RWPE2 (cell line): Measurements from ENCODE around the gene RGL3.
"Not testable (repeated sequence)": the region's sequence is repeated elsewhere in the genome, so short reads cannot be mapped to it uniquely, and the experiment has no call there.

Experiments used
- ATAC-seq: fragments of 200-7000 bp; cut with Tn5 transposase; 3 replicates; pipeline ENCODE4 v1.9.1; 2021; ENCODE audit warnings: low read depth
- DNase-seq: peaks from one replicate; pipeline ENCODE4 v3.0.0-alpha.2; 2020; ENCODE audit warnings: low spot score
- H3K27ac ChIP-seq: fragments of 450-650 bp; 2 replicates; pipeline ENCODE4 v1.5.1; 2017; ENCODE audit warnings: mild to moderate bottlenecking; ENCODE audit not compliant: poor library complexity, severe bottlenecking
- H3K27me3 ChIP-seq: fragments of 250-450 bp; sonication (Bioruptor Pico); 2 replicates; pipeline ENCODE4 v1.5.1; 2021; ENCODE audit warnings: mild to moderate bottlenecking, moderate library complexity; ENCODE audit not compliant: insufficient read depth, poor library complexity, severe bottlenecking
- H3K36me3 ChIP-seq: fragments of 250-450 bp; sonication (Bioruptor Pico); 2 replicates; pipeline ENCODE4 v1.5.1; 2020; ENCODE audit warnings: low read depth, mild to moderate bottlenecking, moderate library complexity
- H3K4me1 ChIP-seq: fragments of 250-450 bp; sonication (Bioruptor Pico); 2 replicates; pipeline ENCODE4 v1.5.1; 2021; ENCODE audit warnings: mild to moderate bottlenecking, moderate library complexity; ENCODE audit not compliant: insufficient read depth, poor library complexity, severe bottlenecking
- H3K4me3 ChIP-seq: fragments of 250-450 bp; sonication (Bioruptor Pico); 2 replicates; pipeline ENCODE4 v1.5.1; 2021; ENCODE audit warnings: mild to moderate bottlenecking, moderate library complexity; ENCODE audit not compliant: severe bottlenecking
- H3K9me3 ChIP-seq: fragments of 250-450 bp; sonication (Bioruptor Pico); 2 replicates; pipeline ENCODE4 v1.5.1; 2021; ENCODE audit warnings: mild to moderate bottlenecking, moderate library complexity; ENCODE audit not compliant: severe bottlenecking
- TF ChIP-seq, protein P1 (sequence below): fragments of 450-650 bp; IDR thresholded peaks from one replicate; pipeline ENCODE4 v1.5.1; 2017; ENCODE audit warnings: mild to moderate bottlenecking, moderate library complexity; ENCODE audit not compliant: poor library complexity, severe bottlenecking

The RGL3 gene, protein sequence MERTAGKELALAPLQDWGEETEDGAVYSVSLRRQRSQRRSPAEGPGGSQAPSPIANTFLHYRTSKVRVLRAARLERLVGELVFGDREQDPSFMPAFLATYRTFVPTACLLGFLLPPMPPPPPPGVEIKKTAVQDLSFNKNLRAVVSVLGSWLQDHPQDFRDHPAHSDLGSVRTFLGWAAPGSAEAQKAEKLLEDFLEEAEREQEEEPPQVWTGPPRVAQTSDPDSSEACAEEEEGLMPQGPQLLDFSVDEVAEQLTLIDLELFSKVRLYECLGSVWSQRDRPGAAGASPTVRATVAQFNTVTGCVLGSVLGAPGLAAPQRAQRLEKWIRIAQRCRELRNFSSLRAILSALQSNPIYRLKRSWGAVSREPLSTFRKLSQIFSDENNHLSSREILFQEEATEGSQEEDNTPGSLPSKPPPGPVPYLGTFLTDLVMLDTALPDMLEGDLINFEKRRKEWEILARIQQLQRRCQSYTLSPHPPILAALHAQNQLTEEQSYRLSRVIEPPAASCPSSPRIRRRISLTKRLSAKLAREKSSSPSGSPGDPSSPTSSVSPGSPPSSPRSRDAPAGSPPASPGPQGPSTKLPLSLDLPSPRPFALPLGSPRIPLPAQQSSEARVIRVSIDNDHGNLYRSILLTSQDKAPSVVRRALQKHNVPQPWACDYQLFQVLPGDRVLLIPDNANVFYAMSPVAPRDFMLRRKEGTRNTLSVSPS

DNA sequence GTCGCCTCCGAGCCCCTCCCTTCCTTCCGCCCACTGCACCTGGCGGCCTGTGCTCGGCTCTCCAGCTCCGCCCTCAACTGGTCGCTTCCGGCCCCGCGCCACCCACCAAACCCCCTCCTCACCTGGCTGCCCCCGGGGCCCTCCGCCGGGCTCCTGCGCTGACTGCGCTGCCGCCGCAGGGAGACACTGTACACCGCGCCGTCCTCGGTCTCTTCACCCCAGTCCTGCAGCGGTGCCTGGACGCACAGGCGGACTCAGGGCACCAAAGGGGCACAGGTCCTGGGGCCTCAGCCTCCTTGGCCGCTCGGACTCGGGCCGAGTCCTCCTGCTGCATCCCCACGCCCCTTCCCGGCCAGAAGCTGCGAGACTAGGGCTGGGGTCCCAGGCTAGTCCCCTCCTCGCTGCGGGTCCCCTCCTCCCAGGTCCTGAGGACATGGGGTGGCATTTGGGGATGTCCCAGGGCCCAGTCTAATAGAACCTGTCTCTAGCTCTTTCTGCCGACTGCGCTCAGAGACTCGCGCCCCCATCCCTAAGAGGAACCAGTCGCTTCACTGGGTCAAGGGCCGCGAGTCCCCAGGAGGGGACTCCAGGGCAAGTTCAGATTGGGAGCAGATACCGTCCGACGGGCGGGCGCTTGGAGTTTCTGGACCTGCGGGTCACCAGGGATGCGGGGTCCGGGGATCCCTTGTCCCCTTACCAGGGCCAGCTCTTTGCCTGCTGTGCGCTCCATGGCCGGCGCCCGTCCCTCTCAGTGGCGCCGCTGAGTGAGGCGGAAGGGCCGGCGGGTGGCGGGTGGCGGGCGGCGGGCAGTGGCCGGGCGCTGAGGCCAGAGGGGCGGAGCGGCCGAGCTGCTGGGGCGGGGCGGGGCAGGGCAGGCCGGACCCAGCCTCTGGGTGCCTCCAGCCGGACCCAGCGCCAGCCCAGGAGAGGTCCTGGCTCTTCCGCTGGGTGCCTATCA lies at the start of gene RGL3:
Gene RGL3 (minus strand): TSS at position 766 of the 958 bp plus-strand sequence. CDS start 36 bp downstream, at position 730.
- DNase-seq: no peak
- H3K36me3 ChIP-seq: no peaks in the 10 kb centered on the region
- H3K4me1 ChIP-seq: peaks cover 4% of the 10 kb centered on the region
- TF ChIP-seq, protein P1, sequence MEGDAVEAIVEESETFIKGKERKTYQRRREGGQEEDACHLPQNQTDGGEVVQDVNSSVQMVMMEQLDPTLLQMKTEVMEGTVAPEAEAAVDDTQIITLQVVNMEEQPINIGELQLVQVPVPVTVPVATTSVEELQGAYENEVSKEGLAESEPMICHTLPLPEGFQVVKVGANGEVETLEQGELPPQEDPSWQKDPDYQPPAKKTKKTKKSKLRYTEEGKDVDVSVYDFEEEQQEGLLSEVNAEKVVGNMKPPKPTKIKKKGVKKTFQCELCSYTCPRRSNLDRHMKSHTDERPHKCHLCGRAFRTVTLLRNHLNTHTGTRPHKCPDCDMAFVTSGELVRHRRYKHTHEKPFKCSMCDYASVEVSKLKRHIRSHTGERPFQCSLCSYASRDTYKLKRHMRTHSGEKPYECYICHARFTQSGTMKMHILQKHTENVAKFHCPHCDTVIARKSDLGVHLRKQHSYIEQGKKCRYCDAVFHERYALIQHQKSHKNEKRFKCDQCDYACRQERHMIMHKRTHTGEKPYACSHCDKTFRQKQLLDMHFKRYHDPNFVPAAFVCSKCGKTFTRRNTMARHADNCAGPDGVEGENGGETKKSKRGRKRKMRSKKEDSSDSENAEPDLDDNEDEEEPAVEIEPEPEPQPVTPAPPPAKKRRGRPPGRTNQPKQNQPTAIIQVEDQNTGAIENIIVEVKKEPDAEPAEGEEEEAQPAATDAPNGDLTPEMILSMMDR: no peak
- no peaks in the 10 kb centered on the region for H3K27me3 ChIP-seq
- no peaks in the 10 kb centered on the region for H3K9me3 ChIP-seq
- peak; percentile 16; the same call in 1 of the 3 replicates for ATAC-seq
- no peak within 1 kb of the TSS for H3K27ac ChIP-seq
- H3K4me3 ChIP-seq: peak within 1 kb of the TSS; percentile 23

DNA sequence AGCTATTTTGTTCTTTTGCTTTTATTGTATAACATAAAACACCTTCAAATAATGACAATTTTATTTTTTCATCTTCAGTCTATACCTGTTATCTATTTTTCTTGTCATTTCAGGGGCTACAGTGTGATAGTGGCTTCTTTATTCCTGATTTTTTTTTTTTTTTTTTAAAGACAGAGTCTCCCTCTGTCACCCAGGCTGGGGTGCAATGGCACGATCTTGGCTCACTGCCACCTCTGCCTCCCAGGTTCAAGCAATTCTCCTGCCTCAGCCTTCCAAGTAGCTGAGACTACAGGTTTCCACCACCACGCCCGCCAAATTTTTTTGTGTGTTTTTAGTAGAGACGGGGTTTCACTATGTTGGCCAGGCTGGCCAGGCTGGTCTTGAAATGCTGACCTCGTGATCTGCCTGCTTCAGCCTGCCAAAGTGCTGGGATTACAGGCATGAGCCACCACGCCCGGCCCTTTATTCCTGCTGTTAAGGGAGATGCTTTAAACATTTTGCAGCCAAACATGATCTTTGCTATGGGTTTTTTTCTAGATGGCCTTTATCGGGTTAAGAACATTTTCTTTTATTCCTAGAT lies 49.2 kb upstream of the RGL3 start:
- H3K9me3 ChIP-seq, H3K27me3 ChIP-seq, H3K4me3 ChIP-seq, H3K4me1 ChIP-seq, DNase-seq, H3K36me3 ChIP-seq, ATAC-seq, H3K27ac ChIP-seq: not testable (repeated sequence)

DNA sequence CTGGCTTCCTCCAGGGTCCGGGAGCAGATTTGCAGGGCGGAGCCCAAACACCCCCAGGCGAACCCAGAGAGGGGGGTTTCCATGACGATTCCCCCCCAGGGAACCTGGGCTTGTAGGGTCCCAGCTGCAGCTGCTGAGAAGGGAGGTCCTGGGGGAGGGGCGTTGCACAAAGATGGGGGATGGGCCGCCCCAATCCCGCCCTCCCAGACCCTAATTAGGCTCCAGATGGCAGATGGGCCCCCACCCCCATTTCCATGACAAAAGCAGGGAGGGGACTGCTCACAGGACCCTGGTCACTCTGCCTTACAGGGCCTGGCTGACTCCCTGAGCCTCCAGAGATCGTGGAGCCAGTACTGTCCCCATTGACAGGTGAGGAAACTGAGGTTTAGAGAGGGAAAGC lies 46.5 kb upstream of the RGL3 start:
- H3K36me3 ChIP-seq: no peaks in the 10 kb centered on the region
- ATAC-seq (no peak), DNase-seq (no peak)
- H3K27ac ChIP-seq: no peak overlapping the region
- no peaks in the 10 kb centered on the region for H3K4me1 ChIP-seq
- no peaks in the 10 kb centered on the region for H3K27me3 ChIP-seq
- TF ChIP-seq, protein P1: no peak
- no peaks in the 10 kb centered on the region for H3K9me3 ChIP-seq
- no peak overlapping the region for H3K4me3 ChIP-seq

DNA sequence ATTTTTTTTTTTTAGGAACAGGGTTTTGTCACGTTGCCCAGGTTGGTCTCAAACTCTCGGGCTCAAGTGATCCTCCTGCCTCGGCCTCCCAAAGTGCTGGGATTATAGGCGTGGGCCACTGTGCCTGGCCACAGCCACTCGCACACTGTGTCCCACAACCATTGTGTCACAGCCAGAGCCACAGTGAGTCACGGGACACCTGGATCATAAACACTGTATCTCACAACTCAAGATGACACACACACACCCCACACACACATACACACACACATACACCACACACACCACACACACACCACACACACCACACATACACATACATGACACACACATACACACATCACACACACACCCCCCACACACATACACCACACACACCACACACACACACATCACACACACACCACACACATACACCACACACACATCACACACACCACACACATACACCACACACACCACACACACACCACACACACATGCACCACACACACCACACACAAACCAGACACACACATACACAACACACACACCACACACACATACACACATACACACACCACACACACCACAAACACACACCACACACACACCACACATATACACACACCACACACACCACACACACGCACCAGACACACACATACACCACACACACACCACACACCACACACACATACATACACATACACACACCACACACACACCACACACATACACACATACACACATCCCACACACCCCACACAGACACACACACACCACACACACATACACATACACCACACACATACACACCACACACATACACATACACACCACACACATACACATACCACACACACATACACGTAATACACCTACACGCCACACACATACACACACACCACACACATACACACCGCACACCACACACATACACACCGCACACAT lies 45.5 kb upstream of the RGL3 start:
- no peaks in the 10 kb centered on the region for H3K27me3 ChIP-seq
- H3K4me3 ChIP-seq: no peak overlapping the region
- H3K36me3 ChIP-seq: no peaks in the 10 kb centered on the region
- no peak overlapping the region for H3K27ac ChIP-seq
- H3K9me3 ChIP-seq: no peaks in the 10 kb centered on the region
- H3K4me1 ChIP-seq: no peaks in the 10 kb centered on the region
- ATAC-seq (no peak), DNase-seq (no peak)
- TF ChIP-seq, protein P1: no peak
